Measurements from ENCODE around the gene WBP2NL. TPM values are rescaled to one million over a fixed set of nuclear protein-coding genes. Genes with fewer than 3 reads are reported as not detected.

WBP2NL gene
- polyA plus RNA-seq, 1 donor from 2014 or later = not detected

DNA sequence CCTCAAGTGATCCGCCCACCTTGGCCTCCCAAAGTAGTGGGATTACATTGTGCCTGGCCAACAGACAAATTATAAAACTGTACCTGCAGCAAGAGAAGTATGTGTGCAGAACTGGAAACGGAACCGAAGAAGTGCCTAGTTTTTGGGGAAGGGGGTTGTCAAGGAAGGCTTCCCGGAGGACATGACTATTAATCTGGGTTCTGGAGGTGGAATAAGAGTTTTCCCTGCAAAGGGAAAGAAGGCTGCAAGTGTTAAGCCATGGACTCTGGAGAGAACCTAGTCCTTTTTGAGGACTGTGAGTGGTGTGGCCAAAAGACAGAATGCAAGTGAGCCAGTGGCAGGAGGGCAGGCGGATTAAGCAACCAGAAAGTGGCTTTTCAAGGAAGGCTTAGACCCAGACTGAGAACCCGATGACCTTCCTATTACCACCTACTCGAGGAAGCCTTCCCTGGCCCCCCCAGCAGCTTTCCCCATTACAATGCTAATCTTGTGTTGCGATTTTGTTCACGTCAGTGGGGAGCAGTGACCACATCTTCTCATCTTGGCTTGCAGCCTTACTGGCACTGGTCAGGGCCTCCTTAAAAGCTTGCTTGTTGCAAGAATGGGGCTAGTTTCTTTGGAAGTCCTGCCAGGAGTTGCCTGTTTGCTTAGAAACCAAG, 35.0 kb upstream of the WBP2NL start:
- no peak overlapping the region for H3K4me3 ChIP-seq (ENCODE audit: low read length)
- no peaks in the 10 kb centered on the region for H3K9me3 ChIP-seq (ENCODE audit: low read length)
- H3K79me2 ChIP-seq (replicated peaks; ENCODE audit: insufficient read depth, low read length) = no peaks in the 10 kb centered on the region
- H3K9me2 ChIP-seq (ENCODE audit: insufficient read depth, low read length) = no peaks in the 10 kb centered on the region
- no peak overlapping the region for H3K27ac ChIP-seq (ENCODE audit: low read length)
- no peaks in the 10 kb centered on the region for H4K20me1 ChIP-seq (ENCODE audit: insufficient read depth)
- no peaks in the 10 kb centered on the region for H3K27me3 ChIP-seq (ENCODE audit: insufficient read depth, low read depth, low read length)
- TF ChIP-seq EP300 (conservative IDR thresholded peaks at IDR 0.05; ENCODE audit: poor library complexity, severe bottlenecking) = no peak
- no peak for TF ChIP-seq RAD21 (conservative IDR thresholded peaks at IDR 0.05)
- no peak for TF ChIP-seq TAF1 (IDR thresholded peaks at IDR 0.05; ENCODE audit: low read depth)
- no peak for TF ChIP-seq EZH2 (IDR thresholded peaks at IDR 0.05; ENCODE audit: borderline replicate concordance, insufficient read depth, low read length, poor library complexity, severe bottlenecking)
- TF ChIP-seq, protein P1, sequence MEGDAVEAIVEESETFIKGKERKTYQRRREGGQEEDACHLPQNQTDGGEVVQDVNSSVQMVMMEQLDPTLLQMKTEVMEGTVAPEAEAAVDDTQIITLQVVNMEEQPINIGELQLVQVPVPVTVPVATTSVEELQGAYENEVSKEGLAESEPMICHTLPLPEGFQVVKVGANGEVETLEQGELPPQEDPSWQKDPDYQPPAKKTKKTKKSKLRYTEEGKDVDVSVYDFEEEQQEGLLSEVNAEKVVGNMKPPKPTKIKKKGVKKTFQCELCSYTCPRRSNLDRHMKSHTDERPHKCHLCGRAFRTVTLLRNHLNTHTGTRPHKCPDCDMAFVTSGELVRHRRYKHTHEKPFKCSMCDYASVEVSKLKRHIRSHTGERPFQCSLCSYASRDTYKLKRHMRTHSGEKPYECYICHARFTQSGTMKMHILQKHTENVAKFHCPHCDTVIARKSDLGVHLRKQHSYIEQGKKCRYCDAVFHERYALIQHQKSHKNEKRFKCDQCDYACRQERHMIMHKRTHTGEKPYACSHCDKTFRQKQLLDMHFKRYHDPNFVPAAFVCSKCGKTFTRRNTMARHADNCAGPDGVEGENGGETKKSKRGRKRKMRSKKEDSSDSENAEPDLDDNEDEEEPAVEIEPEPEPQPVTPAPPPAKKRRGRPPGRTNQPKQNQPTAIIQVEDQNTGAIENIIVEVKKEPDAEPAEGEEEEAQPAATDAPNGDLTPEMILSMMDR (IDR thresholded peaks at IDR 0.05; ENCODE audit: poor library complexity, severe bottlenecking) = no peak
- TF ChIP-seq POLR2AphosphoS5 (IDR thresholded peaks at IDR 0.05) = no peak
- TF ChIP-seq MXI1 (conservative IDR thresholded peaks at IDR 0.05; ENCODE audit: poor library complexity, severe bottlenecking) = no peak
- no peaks in the 10 kb centered on the region for H3F3A ChIP-seq (ENCODE audit: insufficient read depth, low read length, poor library complexity, severe bottlenecking)
- no peak overlapping the region for H3K4me2 ChIP-seq (ENCODE audit: low read length)
- no peaks in the 10 kb centered on the region for H3K36me3 ChIP-seq (ENCODE audit: insufficient read depth, low read length)
- no peak overlapping the region for H3K9ac ChIP-seq (ENCODE audit: low read length)
- no peak overlapping the region for H2AFZ ChIP-seq (ENCODE audit: low read depth, low read length)

DNA sequence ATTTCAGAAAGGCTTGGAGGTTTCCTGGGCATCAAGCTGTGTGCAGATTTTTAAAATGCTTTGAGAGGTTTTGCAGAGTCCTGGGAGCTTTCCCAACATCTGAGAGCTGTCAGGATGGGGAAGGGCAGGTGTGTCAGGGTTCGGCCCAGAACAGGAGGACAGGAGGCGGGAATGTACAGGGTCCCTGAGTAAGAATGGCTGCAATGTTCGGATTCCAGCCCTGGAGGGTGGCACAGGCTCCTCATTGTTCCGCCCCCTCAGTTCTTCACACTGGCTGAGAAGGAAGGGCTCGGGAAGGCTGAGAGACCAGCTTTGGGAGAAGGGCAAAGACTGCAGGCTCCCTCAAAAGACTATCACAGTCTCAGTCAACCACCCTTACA, 34.5 kb upstream of the WBP2NL start:
- Histone ChIP-seq H3K27ac (ENCODE audit: low read length) (no peak overlapping the region), H3K79me2 (replicated peaks; ENCODE audit: insufficient read depth, low read length) (no peaks in the 10 kb centered on the region), H3K9ac (ENCODE audit: low read length) (no peak overlapping the region), H3K9me3 (ENCODE audit: low read length) (no peaks in the 10 kb centered on the region), H4K20me1 (ENCODE audit: insufficient read depth) (no peaks in the 10 kb centered on the region), H3K27me3 (ENCODE audit: insufficient read depth, low read depth, low read length) (no peaks in the 10 kb centered on the region), H3K9me2 (ENCODE audit: insufficient read depth, low read length) (no peaks in the 10 kb centered on the region), H3K4me2 (ENCODE audit: low read length) (no peak overlapping the region), H2AFZ (ENCODE audit: low read depth, low read length) (no peak overlapping the region), H3K4me3 (ENCODE audit: low read length) (no peak overlapping the region), H3F3A (ENCODE audit: insufficient read depth, low read length, poor library complexity, severe bottlenecking) (no peaks in the 10 kb centered on the region), H3K36me3 (ENCODE audit: insufficient read depth, low read length) (no peaks in the 10 kb centered on the region)
- TF ChIP-seq POLR2AphosphoS5 (IDR thresholded peaks at IDR 0.05) = no peak
- TF ChIP-seq, protein P1 (IDR thresholded peaks at IDR 0.05; ENCODE audit: poor library complexity, severe bottlenecking) = no peak
- TF ChIP-seq EZH2 (IDR thresholded peaks at IDR 0.05; ENCODE audit: borderline replicate concordance, insufficient read depth, low read length, poor library complexity, severe bottlenecking) = no peak
- no peak for TF ChIP-seq MXI1 (conservative IDR thresholded peaks at IDR 0.05; ENCODE audit: poor library complexity, severe bottlenecking)
- TF ChIP-seq EP300 (conservative IDR thresholded peaks at IDR 0.05; ENCODE audit: poor library complexity, severe bottlenecking) = no peak
- TF ChIP-seq TAF1 (IDR thresholded peaks at IDR 0.05; ENCODE audit: low read depth) = no peak

DNA sequence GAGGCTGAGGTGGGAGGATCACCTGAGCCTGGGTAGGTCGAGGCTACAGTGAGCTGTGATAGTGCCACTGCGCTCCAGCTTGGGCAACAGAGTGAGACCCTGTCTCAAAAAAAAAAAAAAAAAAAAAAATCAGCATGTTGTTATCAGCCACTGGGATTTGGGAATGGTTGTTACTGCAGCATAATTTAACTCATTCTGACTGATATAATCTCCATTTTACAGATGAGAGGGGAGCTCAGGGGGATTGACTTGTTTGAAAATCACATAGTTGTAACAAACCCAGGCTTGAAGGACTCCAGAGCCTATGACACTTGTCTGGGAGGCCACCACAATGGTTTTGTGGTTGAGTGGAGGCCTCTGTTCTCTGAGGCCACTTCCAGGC, 32.4 kb upstream of the WBP2NL start:
- H3K9me2 ChIP-seq (ENCODE audit: insufficient read depth, low read length) = no peaks in the 10 kb centered on the region
- no peak overlapping the region for H3K4me2 ChIP-seq (ENCODE audit: low read length)
- TF ChIP-seq TAF1 (IDR thresholded peaks at IDR 0.05; ENCODE audit: low read depth) (no peak), EP300 (conservative IDR thresholded peaks at IDR 0.05; ENCODE audit: poor library complexity, severe bottlenecking) (no peak)
- TF ChIP-seq, protein P1 (IDR thresholded peaks at IDR 0.05; ENCODE audit: poor library complexity, severe bottlenecking) = no peak
- no peaks in the 10 kb centered on the region for H3K9me3 ChIP-seq (ENCODE audit: low read length)
- no peaks in the 10 kb centered on the region for H3K27me3 ChIP-seq (ENCODE audit: insufficient read depth, low read depth, low read length)
- H3F3A ChIP-seq (ENCODE audit: insufficient read depth, low read length, poor library complexity, severe bottlenecking) = no peaks in the 10 kb centered on the region
- H3K27ac ChIP-seq (ENCODE audit: low read length) = no peak overlapping the region
- no peaks in the 10 kb centered on the region for H3K79me2 ChIP-seq (replicated peaks; ENCODE audit: insufficient read depth, low read length)
- H3K36me3 ChIP-seq (ENCODE audit: insufficient read depth, low read length) = no peaks in the 10 kb centered on the region
- no peak overlapping the region for H3K4me3 ChIP-seq (ENCODE audit: low read length)
- H2AFZ ChIP-seq (ENCODE audit: low read depth, low read length) = no peak overlapping the region
- H4K20me1 ChIP-seq (ENCODE audit: insufficient read depth) = no peaks in the 10 kb centered on the region
- no peak overlapping the region for H3K9ac ChIP-seq (ENCODE audit: low read length)
